ENCODE data around the gene KLHDC10. TPM values are rescaled to one million over a fixed set of nuclear protein-coding genes. Genes with fewer than 3 reads are reported as not detected.

Gene KLHDC10
- total and polyA plus RNA-seq, 2 experiments from 2014 or later, result 5.5 to 14.7 TPM

DNA sequence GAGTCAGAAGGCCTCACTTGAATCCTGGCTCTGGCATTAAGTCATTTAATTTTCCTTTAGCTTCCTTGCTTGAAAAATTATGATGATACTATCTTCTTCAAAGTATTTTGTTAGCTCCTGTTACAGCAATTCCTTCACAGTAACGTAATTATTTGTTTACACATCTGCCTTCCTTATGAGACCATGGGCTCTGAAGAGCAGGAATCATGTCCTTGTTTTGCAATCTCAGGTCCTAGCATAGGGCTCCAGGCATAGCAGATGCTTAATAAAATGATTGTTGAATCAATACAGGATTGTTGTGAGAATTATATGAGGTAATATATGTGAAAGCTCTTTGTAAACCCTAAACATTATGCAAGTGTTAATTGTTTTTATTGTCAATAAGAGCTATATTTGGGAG, 25.5 kb downstream of the KLHDC10 start:
- H4K20me1 ChIP-seq (replicated peaks; ENCODE audit: insufficient read depth), result peaks cover 7% of the 10 kb centered on the region
- TF ChIP-seq EZH2 (IDR thresholded peaks at IDR 0.05; ENCODE audit: low read depth, unreplicated experiment) (no peak), EZH2phosphoT487 (IDR thresholded peaks at IDR 0.05; ENCODE audit: unreplicated experiment) (no peak), NANOG (IDR thresholded peaks at IDR 0.05; ENCODE audit: borderline replicate concordance) (no peak), ZNF331 (CRISPR knock-in tag; IDR thresholded peaks at IDR 0.05; ENCODE audit: low read depth) (no peak), POLR2AphosphoS5 (IDR thresholded peaks at IDR 0.05; ENCODE audit: low read depth) (no peak), ETS1 (IDR thresholded peaks at IDR 0.05) (no peak), CREB1 (CRISPR knock-in tag; IDR thresholded peaks at IDR 0.05; ENCODE audit: low read depth) (no peak), CTCF (conservative IDR thresholded peaks at IDR 0.05; ENCODE audit: low read depth in 2 of 2) (no peak)
- TF ChIP-seq, protein P1, sequence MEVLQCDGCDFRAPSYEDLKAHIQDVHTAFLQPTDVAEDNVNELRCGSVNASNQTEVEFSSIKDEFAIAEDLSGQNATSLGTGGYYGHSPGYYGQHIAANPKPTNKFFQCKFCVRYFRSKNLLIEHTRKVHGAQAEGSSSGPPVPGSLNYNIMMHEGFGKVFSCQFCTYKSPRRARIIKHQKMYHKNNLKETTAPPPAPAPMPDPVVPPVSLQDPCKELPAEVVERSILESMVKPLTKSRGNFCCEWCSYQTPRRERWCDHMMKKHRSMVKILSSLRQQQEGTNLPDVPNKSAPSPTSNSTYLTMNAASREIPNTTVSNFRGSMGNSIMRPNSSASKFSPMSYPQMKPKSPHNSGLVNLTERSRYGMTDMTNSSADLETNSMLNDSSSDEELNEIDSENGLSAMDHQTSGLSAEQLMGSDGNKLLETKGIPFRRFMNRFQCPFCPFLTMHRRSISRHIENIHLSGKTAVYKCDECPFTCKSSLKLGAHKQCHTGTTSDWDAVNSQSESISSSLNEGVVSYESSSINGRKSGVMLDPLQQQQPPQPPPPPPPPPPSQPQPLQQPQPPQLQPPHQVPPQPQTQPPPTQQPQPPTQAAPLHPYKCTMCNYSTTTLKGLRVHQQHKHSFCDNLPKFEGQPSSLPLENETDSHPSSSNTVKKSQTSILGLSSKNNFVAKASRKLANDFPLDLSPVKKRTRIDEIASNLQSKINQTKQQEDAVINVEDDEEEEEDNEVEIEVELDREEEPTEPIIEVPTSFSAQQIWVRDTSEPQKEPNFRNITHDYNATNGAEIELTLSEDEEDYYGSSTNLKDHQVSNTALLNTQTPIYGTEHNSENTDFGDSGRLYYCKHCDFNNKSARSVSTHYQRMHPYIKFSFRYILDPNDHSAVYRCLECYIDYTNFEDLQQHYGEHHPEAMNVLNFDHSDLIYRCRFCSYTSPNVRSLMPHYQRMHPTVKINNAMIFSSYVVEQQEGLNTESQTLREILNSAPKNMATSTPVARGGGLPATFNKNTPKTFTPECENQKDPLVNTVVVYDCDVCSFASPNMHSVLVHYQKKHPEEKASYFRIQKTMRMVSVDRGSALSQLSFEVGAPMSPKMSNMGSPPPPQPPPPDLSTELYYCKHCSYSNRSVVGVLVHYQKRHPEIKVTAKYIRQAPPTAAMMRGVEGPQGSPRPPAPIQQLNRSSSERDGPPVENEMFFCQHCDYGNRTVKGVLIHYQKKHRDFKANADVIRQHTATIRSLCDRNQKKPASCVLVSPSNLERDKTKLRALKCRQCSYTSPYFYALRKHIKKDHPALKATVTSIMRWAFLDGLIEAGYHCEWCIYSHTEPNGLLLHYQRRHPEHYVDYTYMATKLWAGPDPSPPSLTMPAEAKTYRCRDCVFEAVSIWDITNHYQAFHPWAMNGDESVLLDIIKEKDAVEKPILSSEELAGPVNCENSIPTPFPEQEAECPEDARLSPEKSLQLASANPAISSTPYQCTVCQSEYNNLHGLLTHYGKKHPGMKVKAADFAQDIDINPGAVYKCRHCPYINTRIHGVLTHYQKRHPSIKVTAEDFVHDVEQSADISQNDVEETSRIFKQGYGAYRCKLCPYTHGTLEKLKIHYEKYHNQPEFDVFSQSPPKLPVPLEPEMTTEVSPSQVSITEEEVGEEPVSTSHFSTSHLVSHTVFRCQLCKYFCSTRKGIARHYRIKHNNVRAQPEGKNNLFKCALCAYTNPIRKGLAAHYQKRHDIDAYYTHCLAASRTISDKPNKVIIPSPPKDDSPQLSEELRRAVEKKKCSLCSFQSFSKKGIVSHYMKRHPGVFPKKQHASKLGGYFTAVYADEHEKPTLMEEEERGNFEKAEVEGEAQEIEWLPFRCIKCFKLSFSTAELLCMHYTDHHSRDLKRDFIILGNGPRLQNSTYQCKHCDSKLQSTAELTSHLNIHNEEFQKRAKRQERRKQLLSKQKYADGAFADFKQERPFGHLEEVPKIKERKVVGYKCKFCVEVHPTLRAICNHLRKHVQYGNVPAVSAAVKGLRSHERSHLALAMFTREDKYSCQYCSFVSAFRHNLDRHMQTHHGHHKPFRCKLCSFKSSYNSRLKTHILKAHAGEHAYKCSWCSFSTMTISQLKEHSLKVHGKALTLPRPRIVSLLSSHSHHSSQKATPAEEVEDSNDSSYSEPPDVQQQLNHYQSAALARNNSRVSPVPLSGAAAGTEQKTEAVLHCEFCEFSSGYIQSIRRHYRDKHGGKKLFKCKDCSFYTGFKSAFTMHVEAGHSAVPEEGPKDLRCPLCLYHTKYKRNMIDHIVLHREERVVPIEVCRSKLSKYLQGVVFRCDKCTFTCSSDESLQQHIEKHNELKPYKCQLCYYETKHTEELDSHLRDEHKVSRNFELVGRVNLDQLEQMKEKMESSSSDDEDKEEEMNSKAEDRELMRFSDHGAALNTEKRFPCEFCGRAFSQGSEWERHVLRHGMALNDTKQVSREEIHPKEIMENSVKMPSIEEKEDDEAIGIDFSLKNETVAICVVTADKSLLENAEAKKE (CRISPR knock-in tag; IDR thresholded peaks at IDR 0.05), result no peak
- TF ChIP-seq, protein P2, sequence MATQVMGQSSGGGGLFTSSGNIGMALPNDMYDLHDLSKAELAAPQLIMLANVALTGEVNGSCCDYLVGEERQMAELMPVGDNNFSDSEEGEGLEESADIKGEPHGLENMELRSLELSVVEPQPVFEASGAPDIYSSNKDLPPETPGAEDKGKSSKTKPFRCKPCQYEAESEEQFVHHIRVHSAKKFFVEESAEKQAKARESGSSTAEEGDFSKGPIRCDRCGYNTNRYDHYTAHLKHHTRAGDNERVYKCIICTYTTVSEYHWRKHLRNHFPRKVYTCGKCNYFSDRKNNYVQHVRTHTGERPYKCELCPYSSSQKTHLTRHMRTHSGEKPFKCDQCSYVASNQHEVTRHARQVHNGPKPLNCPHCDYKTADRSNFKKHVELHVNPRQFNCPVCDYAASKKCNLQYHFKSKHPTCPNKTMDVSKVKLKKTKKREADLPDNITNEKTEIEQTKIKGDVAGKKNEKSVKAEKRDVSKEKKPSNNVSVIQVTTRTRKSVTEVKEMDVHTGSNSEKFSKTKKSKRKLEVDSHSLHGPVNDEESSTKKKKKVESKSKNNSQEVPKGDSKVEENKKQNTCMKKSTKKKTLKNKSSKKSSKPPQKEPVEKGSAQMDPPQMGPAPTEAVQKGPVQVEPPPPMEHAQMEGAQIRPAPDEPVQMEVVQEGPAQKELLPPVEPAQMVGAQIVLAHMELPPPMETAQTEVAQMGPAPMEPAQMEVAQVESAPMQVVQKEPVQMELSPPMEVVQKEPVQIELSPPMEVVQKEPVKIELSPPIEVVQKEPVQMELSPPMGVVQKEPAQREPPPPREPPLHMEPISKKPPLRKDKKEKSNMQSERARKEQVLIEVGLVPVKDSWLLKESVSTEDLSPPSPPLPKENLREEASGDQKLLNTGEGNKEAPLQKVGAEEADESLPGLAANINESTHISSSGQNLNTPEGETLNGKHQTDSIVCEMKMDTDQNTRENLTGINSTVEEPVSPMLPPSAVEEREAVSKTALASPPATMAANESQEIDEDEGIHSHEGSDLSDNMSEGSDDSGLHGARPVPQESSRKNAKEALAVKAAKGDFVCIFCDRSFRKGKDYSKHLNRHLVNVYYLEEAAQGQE (IDR thresholded peaks at IDR 0.05; ENCODE audit: unreplicated experiment), result no peak
- H3K27ac Mint-ChIP-seq, result no peak overlapping the region
- H3K4me2 ChIP-seq, result no peak overlapping the region
- DNase-seq (ENCODE audit: low spot score) (no peak), ATAC-seq (no peak)
- H3K27me3 ChIP-seq (ENCODE audit: insufficient read depth), result no peaks in the 10 kb centered on the region
- H3K4me3 ChIP-seq, result no peak overlapping the region
- no peaks in the 10 kb centered on the region for H3K27me3 Mint-ChIP-seq (ENCODE audit: insufficient read depth, low read depth, poor library complexity)
- no peak overlapping the region for H2AFZ ChIP-seq
- no peaks in the 10 kb centered on the region for H3K36me3 Mint-ChIP-seq (ENCODE audit: low read depth)
- H3K36me3 ChIP-seq (ENCODE audit: insufficient read depth), result no peaks in the 10 kb centered on the region
- no peaks in the 10 kb centered on the region for H3K9me3 Mint-ChIP-seq
- H3K79me2 ChIP-seq (replicated peaks; ENCODE audit: insufficient read depth), result peaks cover 27% of the 10 kb centered on the region; the same call in 1 of the 2 replicates
- no peaks in the 10 kb centered on the region for H3F3A ChIP-seq (replicated peaks; ENCODE audit: low read depth)
- H3K9me2 ChIP-seq (ENCODE audit: insufficient read depth), result no peaks in the 10 kb centered on the region
- no peaks in the 10 kb centered on the region for H3K4me1 ChIP-seq (ENCODE audit: insufficient read depth)
- H3K4me3 Mint-ChIP-seq, result no peak overlapping the region
- H3K27ac ChIP-seq (ENCODE audit: low read depth), result no peak overlapping the region
- H3K4me1 Mint-ChIP-seq, result no peaks in the 10 kb centered on the region
